HG02610 (cell line): ENCODE results near the gene SNX27.
"Not testable (repeated sequence)": the region's sequence is repeated elsewhere in the genome, so short reads cannot be mapped to it uniquely, and the experiment has no call there.

Experiments
- ATAC-seq: cut with Tn5 transposase; IDR thresholded peaks from one replicate; pipeline ENCODE4 v1.9.1; 2021; ENCODE audit warnings: mild to moderate bottlenecking, moderate library complexity; ENCODE audit not compliant: unreplicated experiment

The SNX27 gene

DNA sequence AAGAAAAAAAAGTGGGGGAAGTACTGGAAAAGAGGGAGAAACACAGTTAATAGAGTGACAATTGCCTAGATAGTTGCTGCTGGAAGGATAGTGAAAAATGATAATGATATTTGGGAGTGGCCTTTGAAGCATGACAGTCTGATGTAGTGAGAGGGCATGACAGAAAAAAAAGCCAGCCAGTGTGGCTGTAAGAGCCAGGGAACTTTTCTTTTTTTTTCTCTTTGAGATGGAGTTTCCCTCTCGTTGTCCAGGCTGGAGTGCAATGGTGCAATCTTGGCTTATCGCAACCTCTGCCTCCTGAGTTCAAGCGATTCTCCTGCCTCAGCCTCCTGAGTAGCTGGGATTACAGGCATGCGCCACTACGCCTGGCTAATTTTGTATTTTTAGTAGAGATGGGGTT, 9.3 kb upstream of the SNX27 start:
- not testable (repeated sequence) for ATAC-seq

DNA sequence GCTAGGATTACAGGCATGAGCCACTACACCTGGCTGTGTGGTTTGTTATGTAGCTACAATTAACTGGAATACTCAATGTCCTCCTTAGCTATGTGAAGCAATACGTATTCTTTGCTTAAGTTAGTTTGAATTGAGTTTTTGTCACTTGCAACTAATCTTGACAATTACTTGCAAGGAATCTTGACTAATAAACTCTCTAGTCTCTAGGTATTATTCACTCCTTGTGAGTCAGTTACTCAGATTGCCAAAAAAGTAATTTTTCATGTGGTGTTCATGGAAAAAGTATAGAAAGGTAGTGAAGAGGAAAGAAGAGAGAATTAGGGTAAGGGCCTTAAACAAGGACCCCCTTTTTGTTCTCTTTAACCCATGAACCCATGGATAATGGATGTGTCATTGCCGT, 7.6 kb upstream of the SNX27 start:
- ATAC-seq = no peak

DNA sequence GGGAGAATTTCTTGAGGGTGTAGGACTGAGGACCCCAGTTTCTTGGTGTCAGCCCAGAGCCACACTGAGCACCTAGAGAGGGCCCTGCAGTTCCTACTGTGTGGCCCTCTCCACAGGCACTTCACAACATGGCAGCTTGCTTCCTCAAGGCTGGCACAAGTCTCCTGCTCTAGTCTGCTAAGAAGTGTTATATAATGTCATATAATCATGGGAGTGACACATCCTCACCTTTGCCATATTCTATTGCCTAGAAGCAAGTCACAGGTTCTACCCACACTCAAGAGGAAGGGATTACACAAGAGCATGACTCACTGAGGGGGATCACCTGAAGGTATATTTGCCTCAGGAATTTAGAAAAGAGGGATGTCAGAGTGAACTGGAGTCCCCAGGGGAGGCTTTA, 5.5 kb upstream of the SNX27 start:
- no peak for ATAC-seq

DNA sequence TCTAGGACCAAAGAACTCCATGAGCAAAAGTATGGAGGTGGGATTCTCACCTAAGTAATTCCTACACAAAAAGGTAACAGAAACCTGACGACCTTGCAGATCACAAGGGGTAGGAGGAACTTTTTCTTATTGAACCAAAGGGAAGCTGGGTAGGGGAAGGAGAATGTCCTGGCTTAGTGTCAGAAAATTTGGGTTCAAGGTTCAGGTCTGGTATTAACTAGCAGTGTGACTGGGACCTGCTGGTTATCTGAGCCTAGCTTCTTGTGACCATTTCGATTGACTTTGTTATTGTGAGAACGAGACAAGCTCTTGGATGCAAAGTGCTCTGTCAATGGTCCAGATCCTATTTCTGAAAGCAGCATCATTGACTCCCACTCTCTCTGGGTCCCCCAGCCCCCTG, 5.0 kb upstream of the SNX27 start:
- no peak for ATAC-seq

DNA sequence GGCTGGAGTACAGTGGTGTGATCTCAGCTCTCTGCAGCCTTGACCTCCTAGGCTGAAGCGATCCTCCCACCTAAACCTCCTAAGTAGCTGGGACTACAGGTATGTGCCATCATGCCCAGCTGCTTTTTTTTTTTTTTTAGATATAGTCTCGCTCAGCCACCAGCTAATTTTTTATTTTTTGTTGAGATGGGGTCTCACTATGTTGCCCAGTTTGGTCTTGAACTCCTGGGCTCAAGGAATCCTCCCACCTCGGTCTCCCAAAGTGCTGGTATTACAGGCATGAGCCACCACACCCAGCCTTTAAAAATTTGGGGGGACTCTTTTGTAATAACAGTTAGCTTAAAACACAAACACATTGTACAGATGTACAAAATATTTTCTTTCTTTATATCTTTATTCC, 1.7 kb upstream of the SNX27 start:
- no peak for ATAC-seq

DNA sequence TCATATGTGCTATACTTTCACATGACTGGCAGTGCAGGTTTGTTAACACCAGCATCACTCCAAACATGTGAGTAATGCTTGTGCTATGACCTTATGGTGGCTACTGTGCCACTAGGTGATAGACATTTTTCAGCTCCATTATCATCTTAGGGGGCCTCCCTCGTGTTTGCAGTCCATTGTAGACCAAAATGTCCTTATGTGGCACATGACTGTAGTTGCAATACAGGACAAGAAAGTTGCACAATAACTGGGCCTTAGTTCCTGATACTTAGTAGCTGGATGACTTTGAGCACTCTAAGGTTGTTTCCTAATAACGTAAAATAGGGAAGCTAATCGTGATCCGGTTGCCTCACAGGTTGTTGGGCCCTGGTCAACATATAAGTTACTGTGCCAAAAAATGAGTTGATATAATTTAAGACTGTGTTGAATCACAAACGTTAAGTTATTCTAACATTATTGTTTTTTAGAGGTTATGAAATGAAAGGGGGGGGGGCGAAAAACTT, 511 bp upstream of the SNX27 start:
- ATAC-seq = no peak

DNA sequence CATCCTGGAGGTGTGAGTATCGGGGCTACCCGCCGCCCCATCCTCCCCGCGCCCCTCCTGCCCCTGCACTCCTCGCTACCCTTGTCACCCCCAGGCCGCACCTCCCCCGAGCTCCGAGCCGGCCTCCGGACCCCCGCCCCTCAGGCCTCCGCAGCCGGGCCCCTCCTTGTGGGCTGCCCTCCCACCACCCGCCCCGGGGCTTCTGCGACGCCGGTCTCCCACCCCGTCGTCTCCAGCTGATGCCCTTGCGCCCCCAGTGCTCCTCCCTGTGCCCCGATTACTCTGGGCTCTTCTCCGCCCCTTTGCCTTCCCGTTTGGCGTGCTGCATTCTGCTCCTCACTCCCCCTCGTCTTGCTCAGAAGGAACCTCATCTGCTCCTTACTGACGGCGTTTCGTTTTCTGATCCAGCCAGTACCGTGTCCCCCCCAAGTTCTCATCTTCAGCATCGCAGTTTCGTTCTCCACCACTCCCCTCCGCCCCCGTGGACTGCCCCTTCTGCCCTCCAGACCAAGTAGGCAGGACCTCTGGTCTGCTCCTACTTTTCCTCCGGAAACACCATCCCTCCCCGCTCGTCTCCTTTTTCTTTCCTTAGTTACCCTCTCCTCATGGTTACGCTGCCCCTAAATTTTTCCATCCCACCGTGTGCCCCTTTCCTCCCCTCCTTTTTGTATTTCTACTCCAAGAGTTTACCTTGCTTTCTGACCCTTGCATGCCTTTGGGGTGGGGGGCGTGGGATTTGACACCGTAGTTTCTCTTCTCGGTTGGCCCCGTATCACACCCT, 841 bp downstream of the SNX27 start:
- ATAC-seq = peak; percentile 3

DNA sequence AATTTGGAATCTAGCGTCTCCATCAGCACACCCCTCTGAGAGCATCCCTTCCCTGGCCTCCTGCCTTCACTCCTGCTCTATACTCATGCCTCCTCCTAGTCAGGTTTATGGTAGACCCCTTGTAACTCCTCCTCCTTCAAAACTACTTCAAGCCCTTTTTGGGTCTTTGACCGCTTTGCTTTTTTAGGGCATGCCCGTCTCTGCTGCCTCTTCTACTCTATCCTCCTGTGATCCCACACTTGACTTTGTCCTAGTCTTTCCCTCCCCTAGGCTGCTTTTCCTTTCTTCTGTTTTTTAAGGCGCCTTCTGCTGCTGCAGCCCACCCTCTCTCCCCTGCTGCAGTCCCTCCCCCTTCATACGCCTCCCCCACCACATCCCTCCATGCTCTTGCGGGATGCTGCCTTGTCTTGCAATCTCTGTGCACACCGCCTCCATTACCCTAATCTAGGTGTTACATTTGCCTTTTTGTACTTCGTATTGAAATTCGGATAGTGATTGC, 1.5 kb downstream of the SNX27 start:
- no peak for ATAC-seq

DNA sequence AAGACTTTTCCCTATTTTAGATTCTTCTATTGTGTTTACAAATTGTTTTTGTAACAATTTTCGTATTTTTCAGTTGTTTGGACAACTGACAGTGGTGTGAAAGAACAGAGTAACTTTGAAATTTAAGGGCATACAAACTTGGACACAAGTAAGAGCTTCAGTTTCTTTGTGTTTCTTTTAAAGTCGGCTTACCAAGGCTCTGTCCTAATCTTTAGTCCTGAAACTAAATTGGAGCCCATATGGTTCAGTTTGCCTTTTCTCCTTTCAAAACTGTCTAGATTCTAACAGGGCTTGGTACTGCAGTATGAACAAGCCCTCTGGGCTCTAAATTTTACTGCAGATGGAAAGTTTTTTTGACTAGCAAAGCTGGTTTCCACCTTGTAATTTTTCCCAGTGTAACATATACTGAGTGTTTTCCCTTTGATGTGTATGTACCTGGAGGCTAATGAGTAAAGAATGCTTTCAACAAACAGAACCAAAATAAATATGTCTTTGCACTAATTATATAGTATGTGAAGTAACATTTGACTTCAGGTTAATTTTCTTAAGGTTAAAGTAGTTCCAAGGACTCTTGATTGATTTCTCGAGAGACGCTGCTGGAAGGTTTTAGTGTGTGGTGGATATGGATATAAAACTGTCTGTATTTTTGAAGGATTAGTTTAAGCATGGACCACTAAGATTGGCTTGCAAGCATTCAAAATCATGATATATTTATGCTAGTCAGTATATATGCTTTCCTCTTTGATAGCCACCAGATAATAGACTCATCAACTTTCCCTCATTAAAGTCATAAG, 4.1 kb downstream of the SNX27 start:
- ATAC-seq = no peak

DNA sequence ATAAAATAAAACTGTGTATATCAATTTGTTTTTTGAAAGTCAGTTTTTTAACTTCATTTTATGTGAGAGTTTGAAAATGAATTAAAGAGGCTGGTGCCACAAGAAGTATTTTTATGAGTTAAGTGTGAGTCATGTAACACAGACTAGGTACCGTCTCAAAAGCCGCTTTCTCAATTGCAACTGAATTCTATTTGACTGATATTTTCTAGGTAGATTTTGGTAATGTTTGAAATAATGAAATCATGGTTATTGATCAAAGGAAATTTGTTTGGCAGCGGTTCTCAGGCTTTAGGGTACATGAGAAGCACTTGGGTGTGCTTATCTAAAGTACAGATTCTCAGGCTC, 4.6 kb downstream of the SNX27 start:
- ATAC-seq = no peak

DNA sequence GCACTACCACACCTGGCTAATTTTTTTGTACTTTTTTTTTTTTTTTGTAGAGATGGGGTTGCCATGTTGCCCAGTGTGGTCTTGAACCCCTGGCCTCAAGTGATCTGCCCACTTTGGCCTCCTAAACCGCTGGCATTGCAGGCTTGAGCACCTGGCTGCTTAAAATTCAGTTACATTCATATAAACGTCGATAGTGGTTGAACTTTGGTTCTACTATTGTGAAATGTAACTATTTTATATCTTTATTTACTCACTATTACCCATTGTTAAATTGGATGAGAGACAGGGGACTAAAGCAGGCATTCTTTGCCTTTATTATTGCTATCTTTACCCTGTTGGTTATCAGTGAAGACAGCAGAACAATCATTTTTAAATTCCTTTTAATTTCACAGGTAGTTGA, 6.2 kb downstream of the SNX27 start:
- no peak for ATAC-seq

DNA sequence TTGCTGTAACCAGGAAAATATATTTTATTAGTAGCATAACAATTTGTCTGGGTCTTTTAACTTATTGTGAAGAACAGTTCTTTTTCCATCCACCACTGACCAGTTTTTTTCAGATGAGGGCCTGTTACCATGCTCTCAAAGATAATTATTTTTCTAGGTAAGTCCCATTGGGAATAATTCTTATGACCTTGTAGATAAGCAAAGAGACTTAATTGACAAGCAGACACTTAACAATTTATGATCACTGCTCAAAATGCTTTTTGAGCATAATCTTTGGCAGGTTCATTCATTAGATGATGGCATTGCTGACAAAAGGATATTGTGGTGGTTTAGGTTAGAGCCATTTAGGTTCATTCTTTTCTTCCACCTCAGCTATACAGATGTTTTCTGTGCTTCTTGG, 6.6 kb downstream of the SNX27 start:
- ATAC-seq = no peak

DNA sequence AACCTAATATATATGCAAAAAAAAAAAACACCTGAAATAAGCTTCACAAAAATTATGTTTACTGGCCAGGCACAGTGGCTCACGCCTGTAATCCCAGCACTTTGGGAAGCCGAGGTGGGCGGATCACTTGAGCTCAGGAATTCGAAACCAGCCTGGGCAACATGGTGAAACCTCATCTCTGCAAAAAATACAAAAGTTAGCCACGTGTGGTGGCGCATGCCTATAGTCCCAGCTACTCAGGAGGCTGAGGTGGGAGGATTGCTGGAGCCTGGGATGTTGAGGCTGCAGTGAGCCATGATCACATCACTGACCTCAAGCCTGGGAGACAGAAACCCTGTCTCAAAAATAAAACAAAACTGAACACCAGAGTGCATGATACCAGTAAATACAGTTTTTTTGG, 7.1 kb downstream of the SNX27 start:
- not testable (repeated sequence) for ATAC-seq

DNA sequence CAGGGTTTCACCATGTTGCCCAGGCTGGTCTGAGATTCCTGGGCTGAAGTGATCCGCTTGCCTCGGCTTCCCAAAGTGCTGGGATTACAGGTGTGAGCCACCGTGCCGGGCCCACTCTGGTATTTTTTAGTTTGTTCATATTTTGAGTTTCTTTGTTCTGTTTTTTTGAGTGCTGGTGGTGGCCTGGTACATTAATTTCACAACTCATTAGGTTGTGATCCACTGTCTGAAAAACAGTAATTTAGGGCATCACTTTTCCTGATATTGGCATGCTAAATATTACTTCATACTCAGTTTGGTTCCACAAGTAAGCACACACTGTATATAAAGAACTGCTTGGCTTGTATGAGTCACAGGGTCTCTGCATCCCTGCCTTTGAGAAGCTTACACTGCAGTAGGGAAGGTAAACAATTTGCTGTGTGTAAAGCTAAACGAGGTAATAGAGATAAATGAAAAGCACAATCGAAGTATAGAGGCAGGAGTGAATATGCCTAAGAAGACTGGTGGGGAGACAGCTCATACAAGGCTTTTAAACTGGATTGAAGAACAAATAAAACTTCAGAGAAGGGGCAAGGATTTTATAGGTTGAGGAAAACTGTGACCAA, 7.7 kb downstream of the SNX27 start:
- ATAC-seq = no peak

DNA sequence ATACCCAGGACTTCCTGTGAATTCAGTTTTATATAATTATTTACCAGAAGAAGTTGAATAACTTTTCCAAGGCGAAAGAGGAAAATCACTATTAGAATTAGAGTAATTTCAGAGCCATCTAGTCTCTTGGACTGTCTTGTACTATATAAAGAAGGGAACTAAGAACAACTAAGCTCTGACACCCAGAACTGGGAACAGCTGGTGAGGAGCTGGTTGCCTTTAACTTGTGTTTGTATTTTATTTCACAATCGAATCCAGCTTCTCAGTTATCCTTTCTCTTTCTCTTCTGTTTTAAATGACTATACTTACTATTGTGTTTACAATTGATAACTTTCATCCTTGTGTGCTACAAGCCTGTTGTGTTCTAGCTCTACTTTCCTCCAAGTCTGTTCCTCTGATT, 8.4 kb downstream of the SNX27 start:
- no peak for ATAC-seq

DNA sequence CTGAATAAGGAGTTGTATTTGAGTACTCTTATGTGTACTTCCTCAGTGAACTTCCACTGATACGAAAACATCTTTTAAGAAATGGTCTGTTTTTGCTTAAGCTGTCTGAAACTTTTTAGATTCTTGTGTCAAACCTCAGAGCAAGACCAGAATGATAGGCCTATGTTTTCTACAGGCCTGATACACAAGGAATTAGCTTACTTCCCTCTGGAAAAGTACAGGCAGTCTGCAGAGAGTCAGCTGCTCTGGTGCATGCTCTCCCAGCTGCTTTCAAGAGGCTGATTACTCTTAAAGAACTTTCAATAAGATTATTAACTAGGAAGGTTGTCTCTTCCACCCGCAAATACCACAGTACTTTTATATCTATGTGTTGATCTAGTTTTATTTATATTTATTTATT, 9.5 kb downstream of the SNX27 start:
- ATAC-seq = no peak

DNA sequence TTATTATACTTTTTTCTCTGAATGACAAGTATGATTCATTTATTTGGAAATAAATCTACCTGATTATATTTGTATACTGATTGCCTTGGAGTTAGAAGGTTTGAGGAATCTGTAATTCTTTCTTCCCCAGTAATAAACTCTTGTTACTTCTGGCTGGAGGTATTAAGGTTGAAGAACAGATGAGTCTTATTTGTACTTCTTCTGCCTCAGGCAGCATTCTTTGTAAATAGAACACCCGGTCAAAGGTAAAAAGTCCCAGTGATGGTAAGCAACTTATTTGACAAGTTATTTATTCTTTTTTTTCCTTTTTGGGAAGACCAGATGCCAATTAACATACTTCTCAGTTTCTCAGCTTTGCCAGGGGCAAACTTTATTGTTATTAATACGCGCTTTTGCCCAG, 12.9 kb downstream of the SNX27 start:
- no peak for ATAC-seq

DNA sequence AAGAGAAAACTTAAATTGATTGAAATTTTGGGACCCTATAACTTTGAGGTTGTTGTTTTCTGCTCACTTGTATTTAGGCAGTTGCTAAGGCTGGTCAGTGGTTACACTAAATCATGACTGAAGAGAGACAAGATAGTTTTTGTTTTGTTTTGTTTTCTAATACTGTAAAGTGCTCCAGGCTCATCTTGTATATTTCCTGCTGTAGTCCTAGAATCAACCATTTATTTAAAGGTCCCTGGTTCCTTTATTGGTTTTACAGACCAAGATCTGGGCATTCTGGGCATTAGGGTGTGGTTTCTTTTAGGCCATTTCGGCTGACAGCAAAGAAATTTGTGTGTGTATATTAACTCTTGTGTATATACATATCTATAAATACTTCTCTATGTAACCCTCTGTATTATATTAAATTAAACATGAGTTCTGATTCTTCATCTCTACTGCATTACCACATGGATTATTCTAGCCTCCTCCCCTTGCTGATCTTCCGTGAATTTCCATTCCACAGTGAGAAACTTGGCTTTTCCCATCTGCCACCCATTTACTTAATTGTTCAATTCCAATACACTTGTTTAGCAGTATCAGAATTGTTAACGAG, 15.0 kb downstream of the SNX27 start:
- no peak for ATAC-seq

DNA sequence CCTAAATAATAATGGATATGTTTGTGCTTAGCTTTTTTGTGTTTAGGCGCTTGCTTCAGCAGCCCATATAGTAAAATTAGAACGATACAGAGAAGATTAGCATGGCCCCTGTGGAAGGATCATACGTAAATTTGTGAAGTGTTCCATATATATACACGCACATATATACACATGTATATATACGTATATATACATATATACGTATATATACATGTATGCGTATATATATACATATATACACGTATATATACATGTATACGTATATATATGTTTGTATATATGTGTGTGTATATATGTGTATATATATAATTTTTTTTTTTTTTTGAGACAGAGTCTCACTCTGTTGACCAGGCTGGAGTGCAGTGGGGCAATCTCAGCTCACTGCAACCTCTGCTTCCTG, 17.4 kb downstream of the SNX27 start:
- ATAC-seq = no peak

DNA sequence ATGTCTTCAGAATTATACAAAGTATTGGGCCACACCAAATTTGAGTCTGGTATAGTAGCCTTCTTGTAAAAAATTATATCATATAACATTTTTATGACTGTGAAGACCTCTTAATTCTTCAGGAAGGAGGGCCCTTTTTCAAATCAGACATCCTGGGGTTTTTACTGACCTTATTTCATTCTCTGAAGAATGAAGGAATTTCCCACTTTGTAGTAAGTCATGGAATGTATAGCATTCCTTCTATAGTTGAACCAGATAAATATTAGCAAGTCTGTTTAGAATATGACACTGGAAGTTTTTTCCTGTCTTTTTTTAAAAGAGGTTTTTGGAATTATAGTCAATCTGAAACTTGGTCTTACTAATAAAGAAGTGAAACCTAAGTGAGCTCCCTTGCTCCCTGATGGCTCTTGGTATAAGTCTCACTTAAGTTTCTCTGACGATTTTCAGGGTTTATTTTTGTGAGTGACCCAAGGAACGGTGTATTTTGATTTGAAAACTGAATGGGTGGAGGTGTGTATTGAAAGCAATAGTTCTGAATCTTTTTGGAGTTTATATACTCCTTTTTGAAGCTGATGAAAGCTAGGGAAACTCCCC, 23.7 kb downstream of the SNX27 start:
- ATAC-seq = peak; percentile 69
